Osteocyte (in vitro differentiated cells): ENCODE results near the gene DROSHA. TPM values are rescaled to one million over a fixed set of nuclear protein-coding genes. Genes with fewer than 3 reads are reported as not detected.
"Not testable (repeated sequence)": the region's sequence is repeated elsewhere in the genome, so short reads cannot be mapped to it uniquely, and the experiment has no call there.

ENCODE experiments used
- DNase-seq: peaks from one replicate; pipeline ENCODE4 v3.0.0; 2021; ENCODE audit warnings: mixed read lengths; ENCODE audit not compliant: unreplicated experiment; ENCODE audit errors: extremely low spot score
- H3K27ac Mint-ChIP-seq: one replicate; pipeline ENCODE4 v1.8.0; 2021; ENCODE audit warnings: mild to moderate bottlenecking, mixed read lengths; ENCODE audit not compliant: unreplicated experiment
- H3K27me3 Mint-ChIP-seq: one replicate; pipeline ENCODE4 v1.8.0; 2021; ENCODE audit warnings: mixed read lengths; ENCODE audit not compliant: unreplicated experiment
- H3K36me3 Mint-ChIP-seq: one replicate; pipeline ENCODE4 v1.8.0; 2021; ENCODE audit warnings: mixed read lengths; ENCODE audit not compliant: unreplicated experiment
- H3K4me1 Mint-ChIP-seq: one replicate; pipeline ENCODE4 v1.8.0; 2021; ENCODE audit warnings: mixed read lengths; ENCODE audit not compliant: unreplicated experiment
- H3K4me3 Mint-ChIP-seq: one replicate; pipeline ENCODE4 v1.8.0; 2021; ENCODE audit warnings: mild to moderate bottlenecking, moderate library complexity, mixed read lengths; ENCODE audit not compliant: unreplicated experiment
- H3K9me3 Mint-ChIP-seq: one replicate; pipeline ENCODE4 v1.8.0; 2021; ENCODE audit warnings: mixed read lengths; ENCODE audit not compliant: unreplicated experiment
- total RNA-seq: library from RNA; stranded (reverse); gene quantifications from 2 replicates; pipeline ENCODE4 v1.2.1, GENCODE V29; 2021
- TF ChIP-seq, protein P1 (sequence below): fragments of 200-600 bp; sonication (generic); IDR thresholded peaks from 2 replicates; pipeline ENCODE4 v1.5.0; 2021; ENCODE audit warnings: antibody characterized with exemption, mild to moderate bottlenecking, moderate library complexity

DROSHA gene
- total RNA-seq, 1 donor from 2014 or later: 70.9 TPM

DNA sequence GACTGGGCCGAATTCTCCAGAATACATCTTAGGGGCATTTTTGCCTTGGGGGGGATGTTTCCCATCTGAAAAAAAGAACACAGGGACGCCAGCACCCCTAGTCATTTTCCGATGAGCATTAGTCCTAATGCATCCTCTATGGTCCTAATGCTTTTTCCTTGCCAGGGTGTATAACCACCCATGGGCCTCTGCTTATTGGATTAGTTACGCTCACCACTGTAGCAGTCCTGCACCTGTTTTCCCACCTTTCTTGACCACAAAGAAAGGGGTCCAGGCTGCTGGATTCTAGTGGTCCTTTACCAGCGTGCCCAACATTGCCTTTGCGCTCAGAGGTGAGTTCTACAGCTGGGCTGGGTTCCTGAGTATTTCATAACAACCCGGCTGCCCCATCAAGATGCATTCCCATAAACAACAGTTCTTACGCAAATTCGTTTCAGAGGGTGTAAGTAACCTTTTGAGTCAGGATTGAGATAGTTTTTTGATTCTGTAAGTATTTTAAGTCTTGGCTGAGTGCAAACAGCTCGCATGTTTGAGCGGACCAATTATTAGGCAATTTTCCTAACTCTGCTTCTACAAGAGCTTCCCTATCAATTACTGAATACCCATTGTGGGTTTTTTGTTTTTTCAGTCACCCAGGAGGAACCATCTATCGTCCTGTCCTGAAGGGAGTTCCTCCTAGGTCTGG lies 135.1 kb downstream of the DROSHA start:
- no peaks in the 10 kb centered on the region for H3K4me1 Mint-ChIP-seq
- peaks cover 16% of the 10 kb centered on the region for H3K36me3 Mint-ChIP-seq
- H3K27ac Mint-ChIP-seq: no peak overlapping the region
- no peaks in the 10 kb centered on the region for H3K9me3 Mint-ChIP-seq
- no peaks in the 10 kb centered on the region for H3K27me3 Mint-ChIP-seq
- TF ChIP-seq, protein P1, sequence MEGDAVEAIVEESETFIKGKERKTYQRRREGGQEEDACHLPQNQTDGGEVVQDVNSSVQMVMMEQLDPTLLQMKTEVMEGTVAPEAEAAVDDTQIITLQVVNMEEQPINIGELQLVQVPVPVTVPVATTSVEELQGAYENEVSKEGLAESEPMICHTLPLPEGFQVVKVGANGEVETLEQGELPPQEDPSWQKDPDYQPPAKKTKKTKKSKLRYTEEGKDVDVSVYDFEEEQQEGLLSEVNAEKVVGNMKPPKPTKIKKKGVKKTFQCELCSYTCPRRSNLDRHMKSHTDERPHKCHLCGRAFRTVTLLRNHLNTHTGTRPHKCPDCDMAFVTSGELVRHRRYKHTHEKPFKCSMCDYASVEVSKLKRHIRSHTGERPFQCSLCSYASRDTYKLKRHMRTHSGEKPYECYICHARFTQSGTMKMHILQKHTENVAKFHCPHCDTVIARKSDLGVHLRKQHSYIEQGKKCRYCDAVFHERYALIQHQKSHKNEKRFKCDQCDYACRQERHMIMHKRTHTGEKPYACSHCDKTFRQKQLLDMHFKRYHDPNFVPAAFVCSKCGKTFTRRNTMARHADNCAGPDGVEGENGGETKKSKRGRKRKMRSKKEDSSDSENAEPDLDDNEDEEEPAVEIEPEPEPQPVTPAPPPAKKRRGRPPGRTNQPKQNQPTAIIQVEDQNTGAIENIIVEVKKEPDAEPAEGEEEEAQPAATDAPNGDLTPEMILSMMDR: no peak
- DNase-seq: no peak
- H3K4me3 Mint-ChIP-seq: no peak overlapping the region

DNA sequence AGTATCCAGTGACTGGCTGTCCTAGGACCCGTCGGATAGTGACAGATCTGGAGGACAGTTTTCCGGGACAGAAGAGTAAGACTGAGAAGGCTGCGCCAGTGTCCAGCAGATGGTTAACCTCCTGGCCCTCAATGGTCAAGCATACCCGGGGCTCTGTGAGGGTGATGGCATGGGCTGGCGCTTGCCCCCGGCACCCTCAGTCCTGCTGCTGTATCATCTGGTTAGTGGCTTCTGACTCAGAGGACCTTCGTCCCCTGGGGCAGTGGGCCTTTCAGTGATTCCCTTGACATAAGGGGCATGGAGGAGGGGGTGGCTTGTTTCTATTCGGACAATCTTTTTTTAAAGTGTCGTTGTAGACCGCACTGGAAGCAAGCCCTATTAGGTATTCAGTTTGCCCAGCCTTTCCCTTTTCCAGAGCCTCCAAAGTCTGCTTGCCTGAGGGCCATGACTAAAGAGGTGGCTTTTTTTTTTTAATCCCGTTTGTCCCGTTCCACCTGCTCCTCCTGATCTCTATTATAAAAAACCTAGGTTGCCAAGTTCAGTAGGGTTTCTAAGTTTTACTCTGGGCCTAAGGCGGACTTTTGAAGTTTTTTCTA lies 136.3 kb downstream of the DROSHA start:
- not testable (repeated sequence) for H3K4me3 Mint-ChIP-seq, H3K27me3 Mint-ChIP-seq, H3K4me1 Mint-ChIP-seq

DNA sequence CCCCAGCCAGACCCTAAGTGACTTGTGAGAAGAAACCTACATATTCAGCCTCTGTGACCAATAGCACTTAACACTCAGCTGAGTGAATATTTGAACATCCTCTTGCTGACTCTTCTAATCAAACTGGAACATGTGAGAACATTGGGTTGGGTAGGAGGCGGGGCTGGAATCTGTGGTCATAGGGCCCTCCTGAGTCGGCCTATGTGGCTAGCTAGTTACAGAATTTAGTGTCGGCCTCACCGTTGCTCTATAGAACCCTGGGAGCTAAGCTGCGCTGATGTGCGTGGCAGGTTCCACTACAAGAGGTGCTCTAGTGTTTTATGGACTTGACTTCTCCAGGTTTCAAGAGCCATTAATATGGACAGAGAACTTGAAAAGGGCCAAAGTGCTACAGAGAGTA lies 138.8 kb downstream of the DROSHA start:
- Mint-ChIP-seq H3K27me3 (no peaks in the 10 kb centered on the region), H3K9me3 (peaks cover 7% of the 10 kb centered on the region), H3K4me3 (no peak overlapping the region), H3K27ac (no peak overlapping the region), H3K36me3 (no peaks in the 10 kb centered on the region), H3K4me1 (no peaks in the 10 kb centered on the region)
- TF ChIP-seq, protein P1: no peak
- DNase-seq: no peak

More for the DNA sequence above, 136.3 kb downstream of the DROSHA start:
- H3K27ac Mint-ChIP-seq, H3K9me3 Mint-ChIP-seq, DNase-seq, H3K36me3 Mint-ChIP-seq: not testable (repeated sequence)

DNA sequence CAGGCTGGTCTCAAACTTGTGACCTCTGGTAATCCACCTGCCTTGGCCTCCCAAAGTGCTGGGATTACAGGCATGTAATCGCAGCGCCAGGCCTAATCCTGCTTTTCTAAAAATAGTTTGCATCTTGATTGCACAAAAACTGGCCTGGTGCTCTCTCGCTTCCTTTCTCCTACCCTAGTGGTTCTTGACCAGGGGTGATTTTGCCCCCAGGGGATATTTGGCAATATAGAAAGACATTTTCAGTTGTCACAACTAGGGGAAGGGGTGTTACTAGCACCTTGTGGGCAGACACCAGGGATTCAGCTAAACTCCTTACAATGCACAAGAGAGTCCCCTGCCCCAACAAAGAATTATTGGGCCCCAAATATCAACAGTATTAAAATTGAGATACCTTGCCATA lies 139.8 kb downstream of the DROSHA start:
- DNase-seq: no peak
- H3K4me1 Mint-ChIP-seq: no peaks in the 10 kb centered on the region
- H3K9me3 Mint-ChIP-seq: peaks cover 17% of the 10 kb centered on the region
- H3K36me3 Mint-ChIP-seq: no peaks in the 10 kb centered on the region
- no peak overlapping the region for H3K4me3 Mint-ChIP-seq
- TF ChIP-seq, protein P1: no peak
- H3K27me3 Mint-ChIP-seq: no peaks in the 10 kb centered on the region
- no peak overlapping the region for H3K27ac Mint-ChIP-seq

DNA sequence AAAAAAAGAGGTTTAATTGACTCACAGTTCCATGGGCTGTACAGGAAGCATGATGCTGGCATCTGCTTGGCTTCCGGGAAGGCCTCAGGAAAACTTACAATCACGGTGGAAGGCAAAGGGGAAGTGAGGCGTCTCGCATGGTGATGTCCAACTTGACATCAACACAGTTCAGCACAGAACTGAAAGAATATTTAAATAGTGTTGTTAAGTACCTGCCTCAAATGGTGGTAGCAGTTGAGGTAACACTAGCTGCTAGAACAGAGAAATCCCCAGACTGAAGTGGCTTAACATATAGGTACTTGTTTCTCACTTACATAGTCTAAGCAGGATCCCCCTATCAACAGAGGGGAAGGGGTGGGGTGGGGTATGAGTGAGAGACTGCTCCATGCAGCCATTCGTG lies 141.6 kb downstream of the DROSHA start:
- TF ChIP-seq, protein P1: no peak
- H3K27me3 Mint-ChIP-seq: no peaks in the 10 kb centered on the region
- H3K9me3 Mint-ChIP-seq: peaks cover 18% of the 10 kb centered on the region
- H3K36me3 Mint-ChIP-seq: no peaks in the 10 kb centered on the region
- no peak overlapping the region for H3K27ac Mint-ChIP-seq
- no peak overlapping the region for H3K4me3 Mint-ChIP-seq
- DNase-seq: no peak
- H3K4me1 Mint-ChIP-seq: no peaks in the 10 kb centered on the region
